ENCODE results near the gene KRTAP3-2.

Gene KRTAP3-2

DNA sequence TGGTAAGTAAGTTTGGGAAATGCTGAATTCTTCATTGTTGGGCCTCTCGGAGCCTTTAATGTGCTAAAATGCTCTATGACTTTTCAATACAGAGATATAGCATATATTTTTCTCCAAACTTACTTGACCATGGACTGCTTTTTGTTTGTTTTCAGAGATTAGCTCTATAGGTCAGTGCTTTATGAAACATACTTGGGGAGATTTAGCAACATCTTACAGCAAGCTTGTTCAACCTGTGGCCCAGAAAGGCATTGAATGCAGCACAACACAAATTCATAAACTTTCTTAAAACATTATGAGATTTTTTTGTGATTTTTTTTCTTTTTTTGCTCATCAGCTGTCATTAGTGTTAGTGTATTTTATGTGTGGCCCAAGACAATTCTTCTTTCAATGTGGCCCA lies 10.2 kb upstream of the KRTAP3-2 start:
- DNase-seq = no peak

DNA sequence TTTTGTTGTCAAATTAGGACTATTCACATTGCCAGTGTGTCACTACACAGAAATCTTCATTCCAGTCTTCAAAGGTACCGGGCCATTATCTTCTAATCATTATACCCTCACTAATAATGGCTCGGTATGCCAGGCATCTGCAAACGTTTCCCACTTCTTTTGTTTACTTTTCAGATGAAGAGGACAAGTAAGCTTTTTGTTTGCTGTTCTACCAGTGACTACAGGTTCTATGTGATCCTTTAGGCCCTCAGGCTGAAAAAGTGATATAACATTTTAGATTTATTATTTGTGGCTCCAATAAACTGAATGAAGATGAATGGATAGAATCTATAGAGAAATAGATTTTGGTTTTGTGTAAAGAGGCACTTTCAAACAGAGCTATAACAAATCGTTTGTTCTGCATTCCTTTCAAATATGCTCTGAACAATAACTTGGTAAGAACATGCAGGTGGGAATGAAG lies 9.6 kb upstream of the KRTAP3-2 start:
- DNase-seq = peak; percentile 46

GRCh38 chr17:41008811-41009210 lies 9.1 kb upstream of the KRTAP3-2 start, which contains the start of gene KRTAP3-1:
Gene KRTAP3-1 (minus strand): TSS chr17:41009128. CDS start chr17:41009074, 54 bp downstream.
- DNase-seq = peak; percentile 83

- peak; percentile 50 for DNase-seq
These were observed 4.7 kb upstream of the KRTAP3-2 start for GRCh38 chr17:41004397-41004796.

GRCh38 chr17:41003926-41004325 lies 4.2 kb upstream of the KRTAP3-2 start:
- no peak for DNase-seq

GRCh38 chr17:41002814-41003213 lies 3.1 kb upstream of the KRTAP3-2 start:
- DNase-seq = no peak

DNA sequence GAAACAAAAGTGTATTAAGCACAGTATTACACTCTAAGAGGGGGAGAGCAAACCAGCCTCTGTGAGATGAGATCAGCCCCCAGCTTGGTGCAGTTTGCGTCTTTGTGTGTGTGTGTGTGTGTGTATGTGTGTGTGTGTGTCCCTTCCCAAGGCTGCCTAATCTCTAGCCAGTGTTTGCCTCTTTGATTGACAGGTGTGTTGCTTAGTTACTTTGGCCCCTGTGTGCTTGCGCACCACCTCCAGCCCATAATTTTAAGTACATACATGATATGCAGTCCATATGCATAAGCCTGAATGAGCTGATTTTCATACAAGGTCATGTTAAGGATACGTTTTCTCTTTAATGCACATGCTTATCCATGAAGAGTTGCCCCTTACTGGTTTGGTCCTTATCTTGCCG lies 2.1 kb upstream of the KRTAP3-2 start:
- no peak for DNase-seq

DNA sequence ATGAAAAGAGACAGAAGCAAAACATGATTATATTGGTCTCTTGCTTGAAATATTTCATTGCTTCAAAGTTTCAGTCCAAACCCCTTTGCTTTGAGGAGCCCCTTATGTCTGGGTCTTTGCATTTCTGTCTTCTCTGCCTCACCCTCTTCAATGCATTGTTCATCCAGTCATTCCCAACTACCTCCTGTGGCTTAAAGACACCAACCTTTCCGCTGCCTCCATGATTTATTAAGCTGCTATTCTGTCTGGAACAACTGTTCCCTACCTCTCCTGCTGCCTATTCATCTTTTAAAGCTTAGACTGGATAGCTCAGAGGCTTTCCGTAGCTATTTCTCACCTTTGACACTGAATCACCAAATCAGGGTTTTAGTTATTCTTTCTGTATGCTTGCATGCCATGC lies 2.3 kb downstream of the KRTAP3-2 start:
- DNase-seq = no peak

GRCh38 chr17:40996829-40997228 lies 2.9 kb downstream of the KRTAP3-2 start:
- no peak for DNase-seq

DNA sequence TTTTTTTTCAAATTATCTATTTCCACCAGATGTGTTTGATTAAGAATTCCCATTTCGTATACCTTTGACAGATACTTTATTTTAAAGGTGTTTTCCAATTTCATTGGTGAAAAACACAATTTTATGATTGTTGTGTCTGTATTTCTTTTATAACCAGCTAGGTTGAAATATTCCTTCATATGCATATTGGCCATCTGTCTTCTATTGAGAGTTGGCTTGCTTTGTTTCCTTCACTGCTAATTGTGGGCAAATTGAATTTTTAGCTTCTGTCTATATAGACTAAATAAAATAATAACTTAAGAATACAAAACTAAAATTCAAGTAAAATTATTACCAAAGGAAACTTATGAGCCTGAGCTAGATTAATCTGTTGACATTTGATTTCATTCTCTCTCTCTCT lies 4.6 kb downstream of the KRTAP3-2 start:
- DNase-seq = no peak

- DNase-seq = no peak
These were observed 5.9 kb downstream of the KRTAP3-2 start, which contains the start of gene KRTAP3-3 for GRCh38 chr17:40993839-40994238. Gene KRTAP3-3 (minus strand): TSS chr17:40994164. CDS start chr17:40994097, 67 bp downstream.

DNA sequence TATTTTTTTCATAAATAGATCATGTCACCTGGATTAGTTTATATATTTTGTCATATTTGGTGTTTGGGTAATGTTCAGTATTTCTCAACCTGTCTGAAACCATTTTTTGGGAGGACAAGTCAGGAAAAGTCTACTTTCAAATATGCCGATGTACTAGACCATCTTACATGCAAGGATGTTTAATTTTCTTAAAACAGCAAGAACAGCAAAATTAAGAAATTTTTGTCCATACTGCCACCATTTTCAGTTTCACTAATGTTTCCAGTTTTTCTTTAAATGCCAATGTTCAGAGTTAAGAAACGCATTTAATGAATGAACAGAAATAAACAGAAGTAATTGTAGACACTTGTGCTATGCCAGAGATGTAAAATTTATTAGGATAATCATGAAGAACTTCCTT lies 6.6 kb downstream of the KRTAP3-2 start:
- DNase-seq = no peak

DNA sequence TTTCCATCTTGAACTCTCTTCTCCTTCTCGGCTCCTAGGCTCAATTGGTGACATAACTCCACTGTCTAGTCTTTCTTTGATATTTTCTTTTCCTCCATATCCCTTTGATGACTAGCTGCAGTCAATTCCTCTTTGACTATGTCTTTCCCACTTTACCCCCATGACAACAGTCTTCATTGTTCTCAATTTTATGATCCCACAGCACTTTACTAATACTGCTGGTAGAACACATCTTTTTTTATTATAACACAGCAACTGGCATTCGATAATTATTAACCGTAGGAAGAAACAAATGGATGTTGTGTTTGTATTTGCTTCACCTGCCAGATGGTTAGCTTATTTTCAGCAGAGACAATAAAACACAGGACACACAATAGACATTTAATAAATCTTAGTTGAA lies 7.0 kb downstream of the KRTAP3-2 start:
- no peak for DNase-seq

DNA sequence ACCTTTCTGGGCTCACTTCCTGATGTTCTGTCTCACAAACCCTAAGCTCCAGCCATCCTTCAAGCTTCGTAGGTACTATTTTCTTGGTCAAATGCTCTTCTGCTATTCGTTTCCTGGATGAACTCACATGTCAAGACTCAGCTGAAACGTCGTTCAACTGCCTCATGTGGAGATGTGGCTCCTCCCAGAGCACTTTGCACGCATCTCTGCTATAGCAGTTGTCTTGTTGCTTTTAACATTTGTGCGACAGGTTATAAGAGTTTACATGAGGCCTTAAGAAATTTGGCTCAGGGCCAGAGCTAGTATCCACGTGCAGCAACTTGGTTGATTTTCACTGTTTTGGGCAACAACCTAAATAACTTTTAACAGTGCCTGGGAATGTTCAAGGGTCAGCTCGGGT lies 12.8 kb downstream of the KRTAP3-2 start:
- DNase-seq = no peak

- no peak for DNase-seq
These were observed 15.5 kb downstream of the KRTAP3-2 start, which contains the start of gene KRT40 for GRCh38 chr17:40984226-40984625. Gene KRT40 (minus strand): TSS chr17:40984326. CDS start chr17:40984273, 53 bp downstream.

DNA sequence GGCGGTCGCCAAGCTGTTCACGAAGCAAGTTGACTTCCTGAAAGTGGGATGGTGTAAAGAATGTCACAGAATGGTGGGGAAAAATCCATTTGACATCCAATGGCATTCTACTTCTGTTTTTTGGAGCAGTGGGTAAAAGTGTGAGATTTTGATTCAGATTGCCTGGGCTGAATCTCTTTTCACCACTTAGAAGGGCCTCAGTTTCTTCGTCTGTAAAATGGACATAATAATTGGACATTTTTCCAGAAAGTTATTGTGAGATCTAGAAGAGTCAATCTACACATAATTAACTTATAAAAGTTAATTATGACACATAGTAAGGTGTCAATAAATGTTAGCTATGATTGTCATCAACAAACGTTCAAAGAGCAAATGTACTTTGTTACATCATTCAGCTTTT lies 18.6 kb downstream of the KRTAP3-2 start:
- no peak for DNase-seq

GRCh38 chr17:40980596-40980995 lies 19.1 kb downstream of the KRTAP3-2 start:
- no peak for DNase-seq

GRCh38 chr17:40980117-40980516 lies 19.6 kb downstream of the KRTAP3-2 start:
- no peak for DNase-seq

DNA sequence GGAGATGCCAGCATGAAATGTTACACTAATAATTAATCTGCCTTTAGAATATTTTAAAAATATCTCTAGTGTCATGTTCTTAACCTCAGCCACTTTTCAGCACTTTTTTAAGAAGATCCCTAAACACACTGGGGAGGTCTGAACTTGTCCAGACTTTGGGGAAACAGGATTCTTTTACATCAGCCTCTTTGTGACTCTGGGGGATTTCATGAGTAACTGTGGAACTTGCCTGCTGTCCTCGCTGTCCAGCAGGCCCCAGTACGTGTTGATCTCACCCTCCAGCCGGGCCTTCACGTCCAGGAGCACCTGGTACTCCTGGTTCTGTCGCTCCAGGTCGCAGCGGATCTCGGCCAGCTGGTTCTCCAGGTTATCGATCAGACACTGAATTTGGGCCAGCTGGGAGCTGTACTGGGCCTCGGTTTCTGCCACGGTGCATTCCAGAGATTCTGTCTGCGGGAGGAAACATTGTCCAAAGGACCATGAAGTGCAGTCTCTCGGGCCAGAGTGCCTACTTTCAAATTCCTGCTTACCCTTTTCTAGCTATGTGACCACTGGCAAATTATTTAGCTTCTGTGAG lies 21.0 kb downstream of the KRTAP3-2 start:
- DNase-seq = no peak

GRCh38 chr17:40975516-40975915 lies 24.2 kb downstream of the KRTAP3-2 start:
- DNase-seq = no peak

- no peak for DNase-seq
These were observed 25.3 kb downstream of the KRTAP3-2 start for GRCh38 chr17:40974366-40974765.

GRCh38 chr17:40967582-40967981 lies 32.1 kb downstream of the KRTAP3-2 start:
- DNase-seq = no peak

GRCh38 chr17:40966848-40967247 lies 32.9 kb downstream of the KRTAP3-2 start, which contains the start of gene KRT39:
Gene KRT39 (minus strand): TSS chr17:40966948. CDS start chr17:40966856, 92 bp downstream.
- DNase-seq = no peak

DNA sequence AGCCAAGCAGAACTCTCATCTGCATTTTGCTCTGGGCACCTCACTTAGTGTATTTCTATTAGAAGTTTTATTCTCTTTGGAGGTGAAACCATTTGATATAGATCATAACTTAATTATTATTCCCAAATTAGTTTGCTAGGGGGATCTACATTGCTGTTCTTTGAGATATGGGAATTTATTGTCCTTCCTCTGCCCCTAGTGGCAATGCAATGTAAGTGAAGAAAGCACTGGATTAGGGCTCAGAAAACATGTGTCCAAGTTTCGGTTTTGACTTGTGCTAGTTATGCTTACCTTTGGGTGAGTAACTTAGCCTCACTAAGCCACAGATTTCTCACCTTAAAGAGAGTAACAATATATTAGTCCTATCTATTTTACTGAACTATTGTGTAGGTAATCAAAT lies 35.9 kb downstream of the KRTAP3-2 start:
- DNase-seq = no peak

- DNase-seq = no peak
These were observed 37.6 kb downstream of the KRTAP3-2 start for GRCh38 chr17:40962059-40962561.
